Measurements from ENCODE around the gene LSM3.

LSM3 gene

DNA sequence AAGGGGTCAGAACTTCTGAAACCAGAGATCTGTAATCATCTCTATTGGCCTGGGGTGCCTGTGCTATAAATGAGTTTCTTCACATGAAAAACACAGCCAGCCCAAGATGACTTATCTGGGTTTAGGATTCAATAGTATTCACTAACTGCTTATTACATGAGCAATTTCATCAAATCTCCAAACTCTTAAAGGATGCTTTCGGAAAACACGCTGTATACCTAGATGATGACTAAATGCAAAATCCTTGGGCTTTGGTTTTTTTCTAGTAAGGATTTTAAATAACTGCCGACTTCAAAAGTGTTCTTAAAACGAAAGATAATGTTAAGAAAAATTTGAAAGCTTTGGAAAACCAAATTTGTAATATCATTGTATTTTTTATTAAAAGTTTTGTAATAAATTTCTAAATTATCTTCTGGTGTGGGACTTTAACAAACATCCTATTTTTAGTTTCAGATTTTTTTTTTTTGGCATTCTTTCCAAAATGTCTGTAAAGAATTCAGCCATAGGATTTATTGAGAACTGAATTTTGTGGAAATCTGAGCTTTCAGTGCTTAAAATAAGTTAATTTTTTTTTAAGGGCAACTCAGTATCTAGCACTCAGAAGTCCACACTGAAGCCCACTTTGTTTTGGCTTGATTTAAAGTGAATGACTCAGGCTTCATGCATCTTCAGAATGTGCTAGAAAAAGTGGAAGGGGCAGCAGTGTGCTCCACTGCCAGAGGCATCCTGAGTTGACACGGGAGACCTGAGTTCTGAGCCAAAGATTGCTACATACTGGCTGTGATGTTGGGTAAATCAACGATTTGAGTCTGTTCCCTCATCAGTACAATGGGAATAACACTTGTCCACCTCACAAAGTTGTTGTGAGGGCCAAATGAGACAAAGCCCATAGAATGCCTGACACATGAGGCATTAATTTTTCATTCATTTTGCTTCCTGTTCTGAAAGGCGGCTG is 35.1 kb upstream of the LSM3 start:
- DNase-seq (ENCODE audit: low read depth), result peak; percentile 95

GRCh38 chr3:14144423-14145075 is 34.1 kb upstream of the LSM3 start:
- DNase-seq (ENCODE audit: low read depth), result peak; percentile 92

- no peak for DNase-seq (ENCODE audit: low read depth)
Observed at GRCh38 chr3:14145236-14145635, 33.4 kb upstream of the LSM3 start.

DNA sequence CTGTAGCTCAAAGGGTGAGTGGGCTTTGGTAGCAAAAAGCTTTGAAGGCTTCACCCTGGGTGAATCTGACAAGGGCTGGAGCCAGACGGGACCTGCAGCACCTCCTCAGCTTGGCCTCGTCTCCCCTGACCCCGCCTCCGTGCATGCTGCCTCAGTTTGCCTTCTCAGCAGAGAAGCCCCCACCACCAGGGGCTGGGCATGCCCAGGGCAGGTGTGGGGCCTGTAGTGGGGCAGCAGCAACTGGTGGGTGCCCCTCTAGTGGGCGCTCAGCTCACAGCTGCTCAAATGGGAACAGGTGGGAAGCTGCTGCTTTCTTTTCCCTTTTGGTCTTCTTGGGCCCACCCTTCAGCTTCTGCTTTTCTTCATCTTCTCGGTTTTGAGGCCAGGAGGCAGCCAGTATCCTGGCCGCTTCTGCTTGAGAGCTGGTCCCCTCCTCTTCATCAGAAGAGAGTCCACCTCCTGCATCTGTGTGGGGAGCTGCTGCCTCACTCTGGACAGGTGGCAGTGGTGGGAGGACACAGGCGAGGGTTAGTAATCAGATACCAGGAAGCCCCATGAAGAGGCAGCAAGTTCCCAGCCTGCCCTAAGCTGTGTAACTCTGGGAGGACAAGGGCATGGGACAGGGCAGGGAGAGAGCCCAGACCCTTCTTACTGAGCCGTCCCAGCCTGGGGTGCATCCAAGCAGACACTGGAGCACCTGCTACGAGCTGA is 32.8 kb upstream of the LSM3 start:
- DNase-seq (ENCODE audit: low read depth), result no peak

DNA sequence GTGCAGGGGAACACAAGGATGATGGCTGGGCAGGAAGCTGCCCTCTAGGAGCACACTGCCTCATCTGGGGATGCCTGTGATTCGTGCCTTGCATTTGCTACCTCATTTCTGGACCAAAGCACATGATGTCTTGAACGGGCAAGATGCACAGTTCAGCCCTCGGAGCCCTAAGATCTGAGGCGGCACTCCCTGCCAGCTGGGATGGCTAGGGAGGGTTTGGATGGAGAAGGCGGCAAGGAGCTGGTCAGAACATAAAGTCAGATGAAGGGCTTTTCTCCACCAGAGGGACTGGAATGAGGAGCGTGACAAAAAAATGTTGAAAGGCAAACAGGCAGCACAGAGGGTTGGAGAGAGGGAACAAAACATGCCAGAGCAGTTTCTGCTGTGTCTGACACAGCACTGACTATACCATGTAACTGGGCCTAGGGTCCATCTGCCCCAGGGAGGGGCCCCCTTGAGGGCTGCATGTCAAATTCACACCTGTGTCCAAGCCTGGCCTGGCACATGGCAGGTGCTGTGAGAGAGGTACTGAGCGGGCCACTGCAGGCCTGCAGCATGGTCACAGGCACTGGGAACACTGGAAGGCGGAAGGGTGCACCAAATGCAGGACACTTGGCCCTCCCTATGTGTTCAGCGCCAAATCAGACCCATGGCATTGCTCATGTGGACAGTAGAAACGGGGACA is 32.1 kb upstream of the LSM3 start:
- DNase-seq (ENCODE audit: low read depth), result no peak

DNA sequence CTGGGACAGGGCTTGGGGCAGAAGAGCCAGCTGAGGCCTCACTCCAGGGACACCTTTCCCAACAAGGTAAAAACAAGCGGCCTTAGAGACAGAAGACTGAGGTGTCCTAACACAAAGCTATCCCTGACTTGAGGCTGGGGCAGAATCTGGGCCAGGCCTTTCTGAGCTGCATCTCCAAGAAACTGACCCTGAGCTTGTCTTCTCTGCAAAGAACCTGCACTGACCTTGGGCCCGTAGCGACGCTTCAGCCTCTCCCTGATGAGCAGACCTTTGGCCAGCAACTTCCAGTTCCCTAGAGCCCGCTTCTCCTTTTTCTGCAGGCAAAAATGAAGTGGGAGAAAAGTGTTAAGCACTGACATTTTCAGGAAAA is 31.6 kb upstream of the LSM3 start:
- DNase-seq (ENCODE audit: low read depth), result no peak

- no peak for DNase-seq (ENCODE audit: low read depth)
Observed at GRCh38 chr3:14147617-14148016, 31.0 kb upstream of the LSM3 start.

GRCh38 chr3:14148041-14148985 is 30.3 kb upstream of the LSM3 start:
- no peak for DNase-seq (ENCODE audit: low read depth)

DNA sequence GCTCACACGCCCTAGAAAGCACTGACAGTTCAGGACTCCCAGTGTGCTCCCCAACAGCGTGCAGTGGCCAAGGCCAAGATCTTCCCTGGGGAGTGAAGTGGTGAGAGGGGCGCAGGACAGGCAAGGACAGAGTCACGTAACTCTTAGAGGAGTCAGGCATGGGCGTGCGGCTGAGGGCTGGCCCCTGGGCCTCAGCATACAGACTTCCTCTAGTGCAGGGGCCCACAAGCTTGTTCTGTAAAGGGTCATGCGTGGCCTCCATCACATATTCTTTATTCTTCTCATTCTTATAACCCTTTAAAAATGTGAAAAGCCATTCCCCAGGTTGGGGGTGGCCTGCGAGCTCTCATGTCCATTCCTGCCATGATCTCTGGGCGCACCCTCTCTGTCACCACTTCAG is 28.5 kb upstream of the LSM3 start:
- no peak for DNase-seq (ENCODE audit: low read depth)

DNA sequence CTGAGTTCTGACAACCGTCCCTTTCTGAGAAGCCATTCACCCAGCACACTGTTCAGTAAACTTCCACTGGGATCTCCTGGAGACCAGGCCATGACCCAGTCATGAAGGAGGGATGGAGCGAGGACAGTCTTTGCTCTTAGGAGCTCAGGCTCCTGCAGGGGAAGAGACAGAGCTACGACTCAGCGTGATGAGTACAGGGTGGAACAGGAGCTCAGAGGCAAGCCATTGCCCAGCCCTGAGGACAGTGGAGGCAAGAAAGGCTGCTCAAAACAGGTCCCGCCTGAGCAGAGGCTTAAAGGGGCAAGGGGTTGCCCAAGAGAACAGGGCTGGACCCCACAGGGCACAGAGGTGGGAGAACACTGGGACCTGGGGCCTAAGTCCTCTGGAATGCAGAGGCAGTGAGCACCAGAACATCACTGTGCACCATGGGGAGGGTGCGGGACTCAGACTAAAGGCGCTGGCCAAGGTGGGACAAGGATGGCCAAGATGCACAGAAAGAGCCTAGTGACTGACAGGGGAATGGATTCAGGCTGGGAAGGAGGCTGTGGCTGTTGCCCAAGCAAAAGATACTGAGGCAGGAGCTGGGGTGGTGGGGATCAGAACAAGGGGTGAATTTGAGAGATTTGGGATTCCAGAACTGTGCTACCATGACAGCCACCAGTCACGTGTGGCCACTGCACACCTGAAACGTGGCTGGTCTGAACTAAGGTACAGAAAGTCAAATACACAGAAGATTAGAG is 28.0 kb upstream of the LSM3 start:
- no peak for DNase-seq (ENCODE audit: low read depth)

GRCh38 chr3:14151471-14152083 is 27.0 kb upstream of the LSM3 start:
- DNase-seq (ENCODE audit: low read depth), result no peak

- DNase-seq (ENCODE audit: low read depth), result no peak
Observed at GRCh38 chr3:14152233-14152962, 26.2 kb upstream of the LSM3 start.

GRCh38 chr3:14152963-14153355 is 25.7 kb upstream of the LSM3 start:
- DNase-seq (ENCODE audit: low read depth), result no peak

DNA sequence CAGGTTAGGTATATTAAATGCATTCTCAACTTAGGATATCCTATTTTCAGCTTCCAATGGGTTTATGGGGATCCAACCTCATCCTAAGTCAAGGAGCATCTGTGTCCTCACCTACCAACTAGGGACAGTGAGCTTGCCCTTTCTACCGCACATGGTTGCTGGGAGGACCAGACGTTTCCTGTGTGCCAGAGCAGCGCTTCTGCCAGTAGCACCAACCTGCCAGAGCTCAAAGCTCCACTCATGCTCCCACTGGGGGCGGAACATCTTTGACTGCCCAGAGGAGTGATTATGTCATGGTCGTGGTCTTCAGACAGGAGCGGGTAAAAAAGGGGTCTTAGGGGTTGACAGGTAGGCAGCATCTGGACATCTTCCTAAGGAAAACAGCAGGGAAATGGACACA is 25.0 kb upstream of the LSM3 start:
- no peak for DNase-seq (ENCODE audit: low read depth)

GRCh38 chr3:14154276-14154675 is 24.3 kb upstream of the LSM3 start:
- DNase-seq (ENCODE audit: low read depth), result no peak

- no peak for DNase-seq (ENCODE audit: low read depth)
Observed at GRCh38 chr3:14154895-14155440, 23.6 kb upstream of the LSM3 start.

- DNase-seq (ENCODE audit: low read depth), result no peak
Observed at GRCh38 chr3:14156201-14156600, 22.4 kb upstream of the LSM3 start.

GRCh38 chr3:14156843-14157561 is 21.6 kb upstream of the LSM3 start:
- DNase-seq (ENCODE audit: low read depth), result no peak
